GM10847 (cell line): Measurements from ENCODE around the gene DTNBP1.

Experiments used
- POLR2A ChIP-seq: IDR thresholded peaks from 2 replicates; pipeline ENCODE4 v1.6.1; 2011; ENCODE audit not compliant: insufficient read length; ENCODE audit errors: extremely low read depth

The DTNBP1 gene

DNA sequence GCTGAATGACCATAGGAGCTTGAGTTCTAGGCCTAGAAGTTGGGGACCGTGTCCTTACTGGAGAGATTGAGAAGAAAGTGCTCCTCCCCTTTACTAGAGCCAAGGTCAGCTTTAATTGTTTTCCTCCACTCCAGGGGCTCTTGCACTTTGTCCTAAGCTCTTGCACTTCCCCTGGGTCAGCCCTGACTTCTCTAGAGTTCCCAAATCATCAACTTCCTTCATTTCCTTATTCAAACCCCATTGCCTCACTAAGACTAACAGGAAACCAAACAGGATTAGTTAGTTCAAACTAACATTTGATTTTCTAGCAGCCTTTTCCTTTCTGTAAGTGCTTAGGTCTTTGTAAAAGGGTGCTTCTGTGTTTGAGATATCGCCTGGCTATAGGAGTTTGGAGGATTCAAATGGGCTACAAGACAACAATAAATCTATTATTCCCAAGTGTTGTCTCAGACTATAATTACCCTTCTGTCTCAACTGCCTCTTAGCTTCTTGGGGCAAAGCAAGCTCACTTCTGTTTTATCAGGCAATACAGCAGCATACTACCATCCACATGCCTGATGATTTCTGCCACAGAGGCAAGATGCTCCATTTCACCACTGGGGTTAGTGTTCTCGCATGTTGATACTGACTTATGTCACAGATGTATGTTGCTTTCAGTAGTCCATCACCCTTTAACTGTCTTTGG is 12.8 kb upstream of the DTNBP1 start:
- TF ChIP-seq POLR2A, result no peak

DNA sequence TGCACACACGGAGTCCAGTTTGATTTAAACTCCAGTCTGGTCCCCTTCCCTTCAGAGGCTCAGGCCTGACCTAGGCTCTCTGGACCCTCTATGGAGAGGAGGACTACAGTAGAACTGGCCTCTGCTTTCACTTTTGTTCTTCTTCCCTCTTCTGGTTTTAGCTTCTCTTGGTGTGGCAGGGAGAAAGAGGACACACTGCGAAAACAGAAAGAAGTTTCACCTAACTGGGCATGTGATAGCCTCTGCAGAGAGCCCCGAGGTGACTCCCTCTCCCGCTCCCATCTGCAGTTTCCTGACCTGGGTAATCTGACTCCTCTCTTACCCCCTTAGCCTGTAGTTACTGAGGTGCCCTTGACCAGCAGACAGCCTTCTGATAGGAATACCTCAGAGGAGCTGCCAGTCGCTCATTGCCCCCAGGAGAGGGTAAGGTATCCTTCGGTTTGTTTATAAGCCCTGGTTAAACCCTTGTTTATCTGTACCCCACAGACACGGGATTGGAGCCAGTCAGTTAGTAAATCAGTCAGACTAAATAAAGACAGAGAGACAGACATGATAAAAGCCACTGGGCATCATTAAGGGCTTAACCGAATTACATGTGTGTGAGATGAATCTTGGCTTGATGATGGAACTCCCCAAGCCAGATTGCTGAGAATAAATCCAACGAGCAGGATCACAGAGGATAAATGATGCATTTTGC is 12.0 kb upstream of the DTNBP1 start:
- TF ChIP-seq POLR2A, result no peak

- no peak for TF ChIP-seq POLR2A
These were observed 10.8 kb upstream of the DTNBP1 start for GRCh38 chr6:15673666-15674065.

DNA sequence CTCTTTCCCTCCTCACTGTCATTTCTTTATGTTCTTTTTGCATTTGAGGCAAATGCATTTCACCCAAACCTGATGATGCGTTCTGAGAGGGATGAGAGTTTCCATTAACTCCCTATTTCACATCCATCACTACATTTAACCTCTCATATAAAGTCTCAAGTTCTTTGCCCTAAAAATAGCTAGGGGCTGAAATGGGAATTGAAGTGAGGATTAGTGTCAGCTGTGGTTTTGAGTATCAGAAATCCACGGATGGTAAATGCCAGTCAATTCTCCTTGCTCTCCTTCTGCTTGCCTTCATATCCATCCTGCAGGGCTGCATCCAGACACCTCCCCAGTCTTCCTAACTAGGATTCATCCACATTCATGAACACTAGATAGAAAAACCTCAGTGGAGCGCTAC is 10.0 kb upstream of the DTNBP1 start:
- TF ChIP-seq POLR2A, result no peak

- no peak for TF ChIP-seq POLR2A
These were observed 9.5 kb upstream of the DTNBP1 start for GRCh38 chr6:15672291-15672690.

GRCh38 chr6:15668918-15669317 is 6.1 kb upstream of the DTNBP1 start:
- no peak for TF ChIP-seq POLR2A

DNA sequence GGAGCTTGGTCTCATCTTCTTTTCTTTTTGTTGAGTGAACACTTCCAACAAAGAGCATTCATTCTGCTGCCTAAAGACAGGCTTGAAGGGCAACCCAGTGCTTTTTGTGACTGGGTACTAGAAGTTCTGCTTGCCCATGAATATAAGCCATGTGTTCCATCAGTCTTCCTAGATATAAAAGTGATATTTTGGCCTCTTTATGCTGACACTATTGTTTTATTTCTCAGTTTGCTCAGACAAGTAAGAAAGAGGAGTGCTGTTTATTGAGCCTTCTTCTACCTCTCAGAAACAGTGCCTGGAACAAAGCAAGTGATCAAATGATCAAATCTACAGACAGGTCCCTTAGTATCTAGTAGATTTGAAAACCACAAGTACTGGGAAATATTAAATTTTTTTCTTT is 2.4 kb upstream of the DTNBP1 start:
- no peak for TF ChIP-seq POLR2A

- no peak for TF ChIP-seq POLR2A
These were observed 473 bp upstream of the DTNBP1 start for GRCh38 chr6:15663130-15663871.

- TF ChIP-seq POLR2A, result no peak
These were observed 939 bp downstream of the DTNBP1 start for GRCh38 chr6:15661853-15662325.

- no peak for TF ChIP-seq POLR2A
These were observed 3.6 kb downstream of the DTNBP1 start for GRCh38 chr6:15659181-15659580.

GRCh38 chr6:15658181-15658744 is 4.6 kb downstream of the DTNBP1 start:
- TF ChIP-seq POLR2A, result no peak

GRCh38 chr6:15657290-15657689 is 5.5 kb downstream of the DTNBP1 start:
- TF ChIP-seq POLR2A, result no peak

DNA sequence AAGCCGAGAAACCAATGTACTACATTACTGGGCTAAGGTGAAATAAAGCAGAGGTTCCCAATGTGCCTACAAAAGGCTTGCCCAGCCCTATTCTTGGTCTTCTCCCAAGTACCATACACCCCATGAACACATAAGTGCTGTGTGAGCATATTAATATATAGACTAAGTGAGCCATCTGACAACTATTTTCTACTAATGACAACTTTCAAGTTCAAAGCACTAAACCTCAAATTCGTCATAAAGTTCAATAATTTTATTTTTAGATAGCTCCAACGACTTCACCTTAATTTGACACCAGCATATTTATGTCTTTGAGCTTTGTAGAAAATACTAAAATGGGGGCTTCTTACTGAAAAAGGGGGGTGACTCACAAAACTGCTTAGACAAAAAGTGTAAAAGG is 6.7 kb downstream of the DTNBP1 start:
- no peak for TF ChIP-seq POLR2A

GRCh38 chr6:15654250-15654649 is 8.6 kb downstream of the DTNBP1 start:
- TF ChIP-seq POLR2A, result no peak

DNA sequence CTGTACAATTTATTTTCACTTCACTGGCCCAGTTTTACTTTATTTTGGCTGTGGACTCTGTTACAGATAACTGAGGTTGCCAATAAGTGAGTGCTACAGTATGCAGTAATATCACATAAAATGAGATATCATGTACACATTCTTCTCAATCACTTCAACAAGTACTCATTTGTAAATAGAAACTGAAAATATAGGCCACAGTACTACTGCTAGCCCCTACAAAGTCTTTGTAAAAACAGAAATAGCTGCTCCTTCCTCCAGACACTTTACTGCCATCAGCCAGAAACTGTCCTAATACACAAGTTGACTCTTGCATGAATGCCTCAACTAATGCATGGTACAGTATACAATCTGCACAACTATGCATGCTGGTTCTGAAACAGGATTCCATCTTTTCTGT is 9.2 kb downstream of the DTNBP1 start:
- TF ChIP-seq POLR2A, result no peak

GRCh38 chr6:15644904-15645303 is 17.9 kb downstream of the DTNBP1 start:
- no peak for TF ChIP-seq POLR2A

- no peak for TF ChIP-seq POLR2A
These were observed 19.3 kb downstream of the DTNBP1 start for GRCh38 chr6:15643542-15643941.
